NB4 (cell line): ENCODE results near the gene SMC6.

Experiments used
- DNase-seq: peaks from one replicate; pipeline ENCODE4 v3.0.0; 2010; ENCODE audit warnings: low read depth
- H3K4me3 ChIP-seq: one replicate; pipeline ENCODE4 v1.5.1; 2011; ENCODE audit warnings: mild to moderate bottlenecking, low read depth, low read length, moderate library complexity
- CTCF ChIP-seq: IDR thresholded peaks from one replicate; pipeline ENCODE4 v1.5.1; 2012; ENCODE audit warnings: low read depth, low read length
- MAX ChIP-seq: IDR thresholded peaks from 2 replicates; pipeline ENCODE4 v1.6.1; 2011; ENCODE audit warnings: low read depth, low read length
- MYC ChIP-seq: IDR thresholded peaks from 2 replicates; pipeline ENCODE4 v1.6.1; 2011; ENCODE audit warnings: low read depth, low read length
- POLR2A ChIP-seq: IDR thresholded peaks from 2 replicates; pipeline ENCODE4 v1.6.1; 2011; ENCODE audit warnings: mild to moderate bottlenecking; ENCODE audit not compliant: insufficient read length; ENCODE audit errors: extremely low read depth

SMC6 gene

GRCh38 chr2:17758118-17758517, 4.5 kb upstream of the SMC6 start:
- TF ChIP-seq CTCF (no peak), POLR2A (no peak), MAX (no peak), MYC (no peak)
- peak; percentile 46 for DNase-seq
- H3K4me3 ChIP-seq: peak overlapping the region; percentile 18

GRCh38 chr2:17757321-17757720, 3.7 kb upstream of the SMC6 start:
- TF ChIP-seq CTCF (no peak), POLR2A (no peak), MYC (no peak), MAX (no peak)
- H3K4me3 ChIP-seq: no peak overlapping the region
- no peak for DNase-seq

- H3K4me3 ChIP-seq: peak overlapping the region; percentile 36
- no peak for DNase-seq
- TF ChIP-seq MYC: no peak
- TF ChIP-seq CTCF: no peak
- TF ChIP-seq MAX: no peak
- no peak for TF ChIP-seq POLR2A
Measured at GRCh38 chr2:17756668-17757067, 3.1 kb upstream of the SMC6 start.

GRCh38 chr2:17754773-17755425, 1.3 kb upstream of the SMC6 start:
- peak; percentile 42 for DNase-seq
- TF ChIP-seq MAX: no peak
- TF ChIP-seq CTCF: no peak
- TF ChIP-seq MYC: no peak
- no peak for TF ChIP-seq POLR2A
- peak overlapping the region; percentile 84 for H3K4me3 ChIP-seq

GRCh38 chr2:17752892-17753802, 463 bp downstream of the SMC6 start:
- TF ChIP-seq MYC (0 out of 2 replicates have a peak, but pooled peaks have one; percentile 11), CTCF (no peak), MAX (no peak), POLR2A (peak; percentile 47)
- peak; percentile 79 for DNase-seq
- peak overlapping the region; percentile 84 for H3K4me3 ChIP-seq
